Measurements from ENCODE around the gene AQP2. TPM values are rescaled to one million over a fixed set of nuclear protein-coding genes. Genes with fewer than 3 reads are reported as not detected.

The AQP2 gene
- total RNA-seq, 1 donor from 2014 or later = not detected

- Histone ChIP-seq H3K9me3 (no peaks in the 10 kb centered on the region), H3K4me1 (no peaks in the 10 kb centered on the region), H3K27me3 (no peaks in the 10 kb centered on the region), H3K27ac (no peak overlapping the region), H3K36me3 (no peaks in the 10 kb centered on the region), H3K4me3 (no peak overlapping the region)
- intact Hi-C loops (cut with DNase I) = no loop called here
- no peak for DNase-seq (ENCODE audit: extremely low spot score in 2 of 2)
- TF ChIP-seq POLR2A (IDR thresholded peaks at IDR 0.05) = no peak
- TF ChIP-seq POLR2AphosphoS5 (IDR thresholded peaks at IDR 0.05; ENCODE audit: insufficient read depth in 1 of 2, low read depth in 1 of 2) = no peak
- TF ChIP-seq CTCF (IDR thresholded peaks at IDR 0.05) = no peak
Observed at GRCh38 chr12:49912345-49913255, 37.9 kb upstream of the AQP2 start.

GRCh38 chr12:49916129-49916919, 34.2 kb upstream of the AQP2 start:
- no peak overlapping the region for H3K27ac ChIP-seq
- no peak for TF ChIP-seq POLR2A (IDR thresholded peaks at IDR 0.05)
- TF ChIP-seq POLR2AphosphoS5 (IDR thresholded peaks at IDR 0.05; ENCODE audit: insufficient read depth in 1 of 2, low read depth in 1 of 2) = no peak
- TF ChIP-seq CTCF (IDR thresholded peaks at IDR 0.05) = no peak
- H3K9me3 ChIP-seq = no peaks in the 10 kb centered on the region
- H3K4me3 ChIP-seq = no peak overlapping the region
- DNase-seq (ENCODE audit: extremely low spot score in 2 of 2) = no peak
- H3K27me3 ChIP-seq = no peaks in the 10 kb centered on the region
- intact Hi-C loops (cut with DNase I) = no loop called here
- H3K4me1 ChIP-seq = no peaks in the 10 kb centered on the region
- no peaks in the 10 kb centered on the region for H3K36me3 ChIP-seq

- H3K4me3 ChIP-seq = no peak overlapping the region
- intact Hi-C loops (cut with DNase I) = no loop called here
- no peaks in the 10 kb centered on the region for H3K36me3 ChIP-seq
- no peaks in the 10 kb centered on the region for H3K4me1 ChIP-seq
- no peaks in the 10 kb centered on the region for H3K9me3 ChIP-seq
- TF ChIP-seq POLR2AphosphoS5 (IDR thresholded peaks at IDR 0.05; ENCODE audit: insufficient read depth in 1 of 2, low read depth in 1 of 2) = no peak
- no peak for TF ChIP-seq CTCF (IDR thresholded peaks at IDR 0.05)
- no peak for TF ChIP-seq POLR2A (IDR thresholded peaks at IDR 0.05)
- no peaks in the 10 kb centered on the region for H3K27me3 ChIP-seq
- no peak overlapping the region for H3K27ac ChIP-seq
- no peak for DNase-seq (ENCODE audit: extremely low spot score in 2 of 2)
Observed at GRCh38 chr12:49917166-49917787, 33.3 kb upstream of the AQP2 start.

- Histone ChIP-seq H3K27me3 (no peaks in the 10 kb centered on the region), H3K4me1 (no peaks in the 10 kb centered on the region), H3K9me3 (no peaks in the 10 kb centered on the region), H3K36me3 (no peaks in the 10 kb centered on the region), H3K27ac (no peak overlapping the region), H3K4me3 (no peak overlapping the region)
- intact Hi-C loops (cut with DNase I) = no loop called here
- DNase-seq (ENCODE audit: extremely low spot score in 2 of 2) = no peak
- no peak for TF ChIP-seq POLR2A (IDR thresholded peaks at IDR 0.05)
- no peak for TF ChIP-seq CTCF (IDR thresholded peaks at IDR 0.05)
- TF ChIP-seq POLR2AphosphoS5 (IDR thresholded peaks at IDR 0.05; ENCODE audit: insufficient read depth in 1 of 2, low read depth in 1 of 2) = no peak
Observed at GRCh38 chr12:49917788-49918173, 32.8 kb upstream of the AQP2 start.
